HG03108 (cell line): ENCODE data around the gene RTBDN.
"Not testable (repeated sequence)": the region's sequence is repeated elsewhere in the genome, so short reads cannot be mapped to it uniquely, and the experiment has no call there.

Source experiments
- ATAC-seq: cut with Tn5 transposase; IDR thresholded peaks from one replicate; pipeline ENCODE4 v1.9.1; 2021; ENCODE audit warnings: moderate library complexity; ENCODE audit not compliant: unreplicated experiment

RTBDN gene

DNA sequence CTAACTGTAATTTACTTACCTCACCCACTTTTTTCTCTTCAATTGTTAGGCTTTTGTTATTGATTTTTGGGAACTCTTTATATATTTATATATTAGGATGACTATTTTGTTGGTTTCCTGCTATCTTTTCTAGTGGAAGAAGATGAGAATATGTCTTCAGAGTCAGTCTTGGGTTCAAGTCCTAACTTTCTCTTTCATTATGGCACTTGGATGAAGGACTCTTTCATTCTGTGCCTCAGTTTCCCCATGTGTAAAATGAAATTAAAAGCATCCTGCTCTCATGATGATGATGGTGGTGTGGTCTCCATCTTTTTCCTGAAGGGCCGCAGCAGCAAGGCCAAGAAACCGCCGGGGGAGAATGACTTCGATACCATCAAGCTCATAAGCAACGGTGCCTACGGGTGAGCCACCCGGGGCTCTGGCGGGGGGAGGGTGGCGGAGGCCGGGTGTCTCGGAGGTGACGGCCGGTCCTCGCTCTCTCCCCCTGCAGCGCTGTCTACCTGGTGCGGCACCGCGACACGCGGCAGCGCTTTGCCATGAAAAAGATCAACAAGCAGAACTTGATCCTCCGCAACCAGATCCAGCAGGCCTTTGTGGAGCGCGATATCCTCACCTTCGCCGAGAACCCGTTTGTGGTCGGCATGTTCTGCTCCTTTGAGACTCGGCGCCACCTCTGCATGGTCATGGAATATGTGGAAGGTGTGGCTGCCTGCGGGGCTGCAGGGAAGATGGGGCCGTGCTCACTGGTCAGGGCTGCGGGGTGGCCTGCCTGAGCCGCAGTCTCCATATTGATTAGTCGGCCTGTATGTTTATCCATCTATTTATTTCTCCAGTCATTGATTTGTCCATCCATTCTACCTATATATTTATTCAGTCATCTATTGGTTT lies 23.9 kb upstream of the RTBDN start:
- no peak for ATAC-seq

DNA sequence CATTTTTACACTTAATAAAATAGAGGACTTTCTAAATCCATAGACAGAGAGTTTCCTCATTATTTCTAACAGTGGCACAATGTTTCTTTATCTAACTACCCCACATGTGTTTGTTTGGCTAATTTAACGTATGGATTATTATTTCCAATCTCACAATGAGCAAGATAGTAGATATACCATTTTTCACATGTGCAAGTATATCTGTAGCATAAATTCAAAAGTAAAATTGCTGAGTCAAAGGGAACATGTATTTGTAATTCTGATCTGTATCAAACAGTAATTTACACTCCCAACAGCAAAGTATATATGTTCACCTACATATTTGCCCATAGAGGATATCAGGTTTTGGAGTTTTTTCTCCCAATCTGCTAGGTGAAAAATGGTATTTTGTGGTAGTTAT lies 22.3 kb upstream of the RTBDN start:
- ATAC-seq, result no peak

DNA sequence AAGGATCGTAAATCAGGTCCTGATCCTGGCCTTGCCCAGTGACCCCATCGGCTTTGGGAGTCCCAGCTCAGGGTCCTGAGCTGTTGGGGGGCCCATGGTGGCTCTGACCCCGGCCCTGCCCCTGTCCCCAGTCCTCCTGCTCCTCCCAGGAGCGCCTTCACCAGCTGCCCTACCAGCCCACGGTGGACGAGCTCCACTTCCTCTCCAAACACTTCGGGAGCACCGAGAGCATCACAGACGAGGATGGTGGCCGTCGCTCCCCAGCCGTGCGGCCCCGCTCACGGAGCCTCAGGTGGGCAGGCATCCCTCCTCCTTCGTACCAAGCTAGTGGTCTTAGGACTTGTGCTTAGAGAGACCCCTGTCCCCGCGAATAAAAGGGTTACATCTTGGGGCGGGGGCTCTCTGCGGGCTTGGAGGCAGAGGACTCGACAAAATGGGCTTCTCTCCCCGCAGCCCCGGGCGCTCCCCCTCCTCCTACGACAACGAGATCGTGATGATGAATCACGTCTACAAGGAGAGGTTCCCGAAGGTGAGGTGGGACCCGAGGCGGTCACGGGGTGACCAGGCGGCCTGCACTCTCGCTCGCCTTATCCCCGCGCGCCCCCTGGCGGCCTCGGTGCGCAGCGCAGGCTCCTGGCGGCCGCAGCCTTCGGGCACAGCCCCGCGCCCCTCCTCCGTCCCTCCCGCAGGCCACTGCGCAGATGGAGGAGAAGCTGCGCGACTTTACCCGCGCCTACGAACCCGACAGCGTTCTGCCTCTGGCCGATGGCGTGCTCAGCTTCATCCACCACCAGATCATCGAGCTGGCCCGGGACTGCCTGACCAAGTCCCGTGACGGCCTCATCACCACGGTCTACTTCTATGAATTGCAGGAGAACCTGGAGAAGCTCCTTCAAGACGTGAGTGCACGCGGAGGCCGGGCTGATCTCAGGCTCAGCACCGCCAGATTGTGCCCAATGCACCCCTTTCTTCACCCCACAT lies 13.1 kb upstream of the RTBDN start:
- ATAC-seq, result no peak

DNA sequence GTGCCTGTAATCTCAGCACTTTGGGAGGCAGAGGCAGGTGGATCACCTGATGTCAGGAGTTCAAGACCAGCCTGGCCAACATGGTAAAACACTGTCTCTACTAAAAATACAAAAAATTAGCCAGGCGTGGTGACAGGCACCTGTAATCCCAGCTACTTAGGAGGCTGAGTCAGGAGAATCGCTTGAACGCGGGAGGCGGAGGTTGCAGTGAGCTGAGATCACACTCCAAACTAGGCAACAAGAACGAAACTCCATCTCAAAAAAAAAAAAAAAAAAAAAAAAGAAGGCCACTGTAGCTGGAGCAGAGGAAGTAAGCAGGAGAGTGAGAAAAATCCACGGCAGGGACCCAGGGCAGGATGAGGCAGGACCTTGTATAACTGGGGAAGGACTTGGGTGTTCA lies 12.2 kb upstream of the RTBDN start:
- ATAC-seq, result not testable (repeated sequence)

DNA sequence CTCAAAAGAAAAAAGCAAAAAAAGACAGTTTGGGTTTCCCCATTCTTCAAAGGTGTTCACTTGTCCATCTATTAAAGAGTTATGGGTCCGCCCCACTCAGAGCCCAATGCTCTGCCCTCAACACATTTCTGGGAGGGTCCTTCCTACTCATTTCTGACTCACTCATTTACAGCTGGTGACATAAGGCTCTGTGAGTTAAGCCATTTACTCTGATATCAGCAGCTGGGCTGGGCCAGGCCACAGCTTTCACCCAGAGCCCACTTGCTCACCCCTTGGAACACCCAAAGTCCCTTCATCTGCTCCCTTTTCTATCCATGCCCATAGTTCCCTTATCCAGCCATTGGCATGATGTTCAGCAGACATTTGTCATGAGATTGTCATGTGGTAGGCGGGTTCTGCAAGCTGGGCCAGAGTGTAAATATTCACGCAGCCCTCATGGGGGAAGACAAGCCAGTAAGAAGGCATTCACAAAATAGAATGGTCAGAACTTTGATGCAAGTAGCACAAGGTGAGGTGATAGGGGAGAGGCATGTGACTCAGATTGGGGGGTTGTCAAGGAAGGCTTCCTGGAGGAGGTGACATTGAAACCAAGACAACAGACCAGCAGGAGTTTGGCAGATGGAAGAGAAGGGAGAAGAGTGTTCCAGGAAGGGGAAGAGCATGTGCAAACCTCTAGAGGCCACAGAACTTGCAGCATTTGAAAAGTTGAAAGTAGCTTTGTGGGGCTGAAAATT lies 9.8 kb upstream of the RTBDN start:
- no peak for ATAC-seq

DNA sequence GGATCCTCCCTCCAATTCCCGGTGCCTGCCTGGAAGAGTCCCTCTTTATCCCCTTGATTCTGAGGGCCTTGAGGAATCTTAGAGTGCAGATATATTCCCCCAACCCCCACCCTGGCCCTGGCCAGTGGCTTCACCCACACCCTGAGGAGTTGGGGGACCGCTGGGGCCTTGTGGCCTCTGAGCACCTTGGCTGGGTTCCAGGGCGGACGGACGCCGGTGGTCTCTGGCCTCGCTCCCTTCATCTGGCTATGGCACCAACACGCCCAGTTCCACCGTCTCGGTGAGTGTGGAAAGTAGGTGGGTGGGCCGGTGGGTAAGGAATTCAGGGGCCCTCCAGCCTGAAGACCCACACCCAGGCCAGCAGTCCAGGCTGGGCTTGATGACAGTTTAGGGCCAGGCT lies 8.9 kb upstream of the RTBDN start:
- no peak for ATAC-seq

DNA sequence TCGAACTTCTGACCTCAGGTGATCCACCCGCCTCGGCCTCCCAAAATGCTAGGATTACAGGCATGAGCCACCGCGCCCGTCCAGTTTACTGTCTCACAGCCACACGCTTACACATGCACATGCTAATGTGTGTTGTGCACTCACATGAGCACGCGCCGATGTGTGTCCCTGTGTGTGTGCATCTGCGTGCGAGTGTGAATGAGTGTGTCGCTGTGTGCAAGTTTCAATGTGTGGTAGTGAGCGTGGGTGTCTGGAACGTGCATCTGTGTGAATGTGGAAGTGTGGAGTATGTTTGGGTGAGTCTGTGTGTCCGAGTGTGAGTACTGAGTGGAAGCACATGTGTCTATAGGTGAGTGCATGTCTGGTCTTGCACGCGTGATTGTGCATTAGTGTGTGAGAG lies 8.1 kb upstream of the RTBDN start:
- ATAC-seq, result no peak

DNA sequence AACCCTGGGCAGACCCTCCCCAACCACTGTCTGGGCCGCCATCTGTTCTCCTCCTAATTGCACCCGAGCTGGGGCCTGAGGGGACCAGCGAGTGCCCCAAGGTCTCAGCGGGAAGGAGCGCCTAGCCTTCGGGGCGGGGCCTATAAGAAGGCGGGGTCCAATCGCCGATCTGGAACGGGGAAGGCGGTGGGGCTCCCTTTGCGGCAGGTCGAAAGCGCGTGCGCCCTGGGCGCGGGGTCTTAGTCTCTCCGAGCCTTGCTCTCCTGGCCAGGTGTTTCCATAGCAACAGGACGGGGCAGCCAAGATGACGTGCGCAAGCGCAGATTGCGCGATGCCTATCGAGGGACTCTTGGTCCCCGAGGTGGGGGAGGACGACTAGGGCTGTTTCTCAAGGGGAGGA lies 6.7 kb upstream of the RTBDN start:
- no peak for ATAC-seq

DNA sequence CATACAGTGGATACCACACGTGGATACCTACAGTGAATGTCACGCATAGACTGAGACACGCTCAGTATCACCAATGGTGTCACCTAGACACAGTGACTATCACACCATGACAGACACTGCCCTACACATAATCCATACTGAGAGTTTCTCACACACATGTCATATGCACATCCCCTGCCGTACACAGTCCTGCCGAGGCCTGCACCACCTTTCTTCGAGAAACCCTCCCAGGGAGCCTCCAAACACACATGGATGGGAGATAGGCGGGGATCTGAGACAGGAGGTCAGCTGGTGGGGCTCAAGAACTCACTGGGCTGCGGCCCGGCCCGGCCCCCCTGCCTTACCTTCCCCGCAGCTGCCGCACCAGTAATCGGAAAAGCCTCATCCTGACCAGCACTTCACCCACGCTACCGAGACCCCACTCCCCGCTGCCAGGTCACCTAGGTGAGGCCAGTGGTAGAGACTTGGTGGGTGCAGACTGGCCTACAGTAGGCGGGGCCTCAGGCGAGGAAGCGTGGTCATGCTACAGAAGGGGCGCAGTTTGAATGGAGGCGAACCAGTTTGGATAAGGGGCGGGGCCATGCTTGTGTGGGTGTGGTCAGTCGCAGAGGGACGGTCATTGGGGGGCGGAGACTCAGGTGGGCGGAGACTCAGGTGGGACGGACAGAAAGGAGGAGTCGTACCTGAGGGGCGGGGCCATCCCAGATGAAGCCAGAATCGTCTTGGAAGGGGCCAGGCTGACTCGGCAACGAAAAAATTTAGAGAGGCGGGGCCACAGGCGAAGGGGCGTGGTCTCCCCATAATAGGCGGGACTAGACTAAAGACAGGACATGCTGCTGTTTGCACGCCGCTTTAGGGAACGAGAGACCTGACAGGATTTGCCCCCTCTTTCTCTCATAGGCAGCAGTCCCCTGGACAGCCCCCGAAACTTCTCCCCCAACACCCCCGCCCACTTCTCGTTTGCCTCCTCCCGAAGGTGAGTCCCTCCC lies 6.0 kb upstream of the RTBDN start:
- no peak for ATAC-seq

DNA sequence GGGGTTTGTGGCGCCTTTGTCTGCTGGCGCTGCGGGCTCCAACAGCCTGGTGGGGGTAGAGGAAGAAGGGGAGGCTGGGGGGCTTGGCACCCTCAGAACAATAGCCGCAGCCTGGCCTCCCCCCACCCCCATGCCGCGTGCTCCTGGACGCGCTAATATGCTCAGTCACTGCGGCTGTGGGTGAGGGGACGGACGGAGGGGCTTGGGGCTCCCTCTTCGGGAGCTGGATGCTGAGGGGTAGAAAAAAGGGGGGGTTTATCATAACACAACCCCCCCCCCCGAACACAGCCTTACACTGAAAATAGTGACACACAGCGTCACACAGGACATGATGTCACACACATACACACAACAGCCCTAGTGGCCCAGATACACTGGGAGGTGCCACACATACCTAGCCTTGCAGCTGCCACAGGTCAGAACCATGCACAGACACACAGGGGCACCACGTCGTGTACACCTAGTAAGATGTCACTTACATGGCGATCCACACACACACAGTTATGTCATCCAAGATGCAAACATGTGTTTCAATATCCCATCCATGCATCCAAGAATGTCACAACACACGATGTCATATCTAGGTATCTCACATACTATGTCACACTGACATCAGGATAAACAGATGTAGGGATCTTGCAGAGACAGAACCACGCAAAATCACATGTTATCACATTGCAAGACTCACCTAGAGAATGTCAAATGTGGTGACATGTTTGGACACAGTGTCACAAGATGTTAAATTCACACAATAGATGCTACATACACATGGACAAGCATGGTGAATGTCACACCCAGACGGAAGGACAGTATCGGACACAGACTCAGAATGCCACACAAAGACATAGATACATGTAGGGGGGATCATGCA lies 4.7 kb upstream of the RTBDN start:
- no peak for ATAC-seq

DNA sequence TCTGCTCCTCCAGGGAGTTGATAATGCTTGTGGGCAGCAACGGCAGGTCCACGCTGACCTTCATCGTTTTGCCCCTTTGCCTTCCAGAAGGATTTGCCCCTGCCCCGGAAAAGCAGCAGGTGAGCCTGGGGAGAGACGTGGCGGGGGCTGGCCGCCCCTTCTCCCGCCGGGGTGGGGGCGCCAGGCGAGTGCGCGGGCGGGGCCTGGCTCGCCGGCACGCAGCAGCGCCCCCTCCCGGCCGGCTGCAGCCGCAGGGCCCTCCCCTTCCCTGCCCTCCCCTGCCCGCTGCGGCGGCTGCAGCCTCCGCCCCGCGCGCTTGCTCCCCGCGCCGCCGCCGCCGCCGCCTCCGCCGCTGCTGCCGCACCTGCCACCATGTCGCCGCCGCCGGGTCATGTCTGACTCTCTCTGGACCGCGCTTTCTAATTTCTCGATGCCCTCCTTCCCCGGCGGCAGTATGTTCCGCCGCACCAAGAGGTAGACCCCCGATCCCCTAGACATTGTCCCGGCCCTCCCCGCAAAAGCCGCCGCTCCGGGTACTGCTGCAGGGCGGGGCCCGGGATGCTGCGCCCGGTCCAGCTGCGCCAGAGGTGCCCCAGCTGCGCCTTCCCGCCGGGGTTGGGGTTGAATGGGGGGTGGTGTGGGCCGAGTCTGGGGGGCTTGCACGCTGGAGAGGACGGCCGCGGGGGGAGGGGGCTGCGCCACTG lies 4.0 kb upstream of the RTBDN start, which contains the start of gene MAST1:
Gene MAST1 (plus strand): TSS at position 334 of the 704 bp plus-strand sequence. CDS start 58 bp downstream, at position 392.
- no peak for ATAC-seq

DNA sequence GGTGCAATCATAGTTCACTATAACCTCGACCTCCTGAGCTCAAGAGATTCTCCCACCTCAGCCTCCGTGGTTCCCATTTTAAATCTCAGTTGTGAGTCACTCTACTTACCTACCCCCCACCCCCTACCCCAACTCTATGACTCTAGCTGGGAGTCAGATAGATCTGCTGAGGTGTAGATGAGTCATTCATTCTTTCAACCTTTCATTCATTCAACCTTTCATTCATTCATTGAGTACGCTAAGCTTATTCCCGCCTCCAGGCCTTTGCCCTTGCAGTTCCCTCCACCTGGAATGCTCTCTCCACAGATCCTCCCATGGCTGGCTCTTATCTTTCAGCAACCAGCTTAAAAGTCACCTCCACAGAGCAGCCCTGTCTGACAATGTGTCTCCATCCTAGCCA lies 2.8 kb upstream of the RTBDN start:
- no peak for ATAC-seq

DNA sequence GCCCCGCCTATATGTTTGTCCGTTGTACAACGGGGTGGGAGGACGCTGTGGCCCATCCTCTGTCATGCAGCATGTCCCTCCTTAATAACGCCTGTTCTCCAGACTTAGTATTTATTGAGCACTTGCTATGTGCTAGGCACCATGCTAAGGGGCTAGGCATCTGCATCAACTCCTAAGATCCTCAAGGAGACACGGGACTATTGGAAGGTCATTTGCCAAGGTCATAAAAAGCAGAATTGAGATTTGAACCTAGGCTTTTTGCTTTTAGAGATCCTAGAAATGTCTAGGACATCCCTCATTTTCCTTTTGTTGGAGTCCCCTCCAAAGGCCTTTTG lies 2.1 kb upstream of the RTBDN start:
- ATAC-seq, result no peak

DNA sequence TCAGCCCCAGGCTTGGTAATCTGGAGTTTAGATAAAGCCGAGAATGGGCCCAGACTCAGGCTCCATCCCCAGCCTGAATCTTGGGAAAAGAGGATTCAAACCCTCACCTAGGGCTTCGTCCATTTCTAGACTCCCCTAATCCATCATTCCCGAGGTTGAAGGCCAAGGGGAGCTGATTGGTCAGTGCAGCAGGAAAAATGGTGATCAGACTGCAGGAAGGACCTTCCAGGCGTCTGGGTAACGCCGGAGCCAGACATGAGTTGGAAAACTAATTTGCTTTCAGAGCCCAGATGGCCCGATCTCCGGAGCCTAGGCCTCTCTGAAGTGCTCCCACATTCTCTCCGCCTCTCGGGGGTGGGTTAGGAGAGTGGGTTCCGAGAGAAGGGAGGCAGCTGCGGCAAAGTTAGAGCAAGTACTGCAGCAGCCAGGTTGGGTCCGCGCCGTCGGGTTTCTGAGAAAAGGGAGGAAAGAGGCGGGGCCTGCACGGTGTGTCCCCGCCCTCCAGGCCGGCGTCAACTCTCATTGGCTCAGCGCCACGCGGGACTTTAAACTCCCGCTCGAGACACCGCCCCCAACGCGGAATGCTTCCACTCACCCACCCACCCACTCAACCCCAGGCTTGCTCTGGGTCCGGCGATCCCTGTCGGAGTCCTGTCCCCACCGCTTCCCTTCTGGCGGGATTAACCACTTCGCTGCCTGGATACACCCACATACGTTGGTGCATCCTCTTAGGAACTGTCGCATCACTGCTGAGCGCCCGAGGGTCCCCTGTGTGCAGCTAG lies 788 bp upstream of the RTBDN start:
- no peak for ATAC-seq

DNA sequence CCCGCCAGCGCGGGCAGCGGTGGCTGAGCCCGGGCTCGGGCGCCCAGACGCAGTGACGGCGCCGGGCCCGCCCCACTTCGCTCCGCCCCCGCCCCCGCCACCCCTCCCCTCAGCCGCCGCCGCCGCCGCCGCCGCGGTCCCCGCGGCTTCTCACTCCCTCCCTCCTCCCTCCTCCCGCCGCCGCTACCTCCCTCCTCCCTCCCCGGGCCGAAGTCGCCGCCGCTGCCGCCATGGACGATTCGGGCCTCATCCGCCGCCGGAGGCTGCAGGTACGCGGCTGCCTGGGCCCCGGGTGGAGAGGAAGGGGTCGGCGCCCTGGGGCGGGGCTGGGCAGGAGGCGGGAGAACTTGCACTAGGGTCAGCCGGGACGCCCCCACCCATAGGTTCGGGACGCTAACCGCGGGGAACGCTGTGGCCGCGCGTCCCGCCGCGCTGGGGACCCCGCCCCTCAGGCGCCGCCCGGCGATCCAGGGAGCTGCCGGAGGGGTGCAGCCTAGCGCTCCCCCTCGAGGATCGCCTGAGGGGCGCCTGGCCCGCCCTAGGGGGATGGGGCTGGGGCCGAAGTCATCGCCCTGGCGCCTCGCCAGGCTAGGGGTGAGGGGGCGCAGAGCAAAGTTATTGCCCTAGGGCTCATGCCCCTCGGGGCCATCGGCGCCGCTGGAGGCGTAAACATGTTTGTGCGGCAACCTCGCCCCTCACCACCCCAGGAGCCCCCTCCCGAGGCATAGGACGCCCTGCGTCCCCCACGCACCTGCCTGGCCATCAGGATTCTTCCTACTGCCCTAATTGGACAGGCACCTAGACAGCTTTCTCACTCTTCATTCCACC lies 427 bp downstream of the RTBDN start:
- no peak for ATAC-seq

DNA sequence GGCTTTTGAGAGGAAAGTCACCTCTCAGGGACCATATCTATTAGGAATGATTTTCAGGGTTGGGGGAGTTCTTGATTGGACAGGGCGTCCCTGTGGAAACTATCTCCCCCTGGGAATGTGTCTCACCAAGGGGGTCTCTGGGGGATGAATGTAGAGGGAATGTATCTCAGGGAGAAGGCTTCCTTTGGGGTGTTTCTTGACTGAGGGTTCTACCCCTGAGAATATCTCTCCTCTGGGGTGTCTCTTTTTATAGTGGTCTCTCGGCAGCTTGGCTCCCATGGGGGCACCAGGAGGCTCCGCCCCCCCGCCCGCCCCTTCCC lies 1.0 kb downstream of the RTBDN start:
- ATAC-seq, result no peak

DNA sequence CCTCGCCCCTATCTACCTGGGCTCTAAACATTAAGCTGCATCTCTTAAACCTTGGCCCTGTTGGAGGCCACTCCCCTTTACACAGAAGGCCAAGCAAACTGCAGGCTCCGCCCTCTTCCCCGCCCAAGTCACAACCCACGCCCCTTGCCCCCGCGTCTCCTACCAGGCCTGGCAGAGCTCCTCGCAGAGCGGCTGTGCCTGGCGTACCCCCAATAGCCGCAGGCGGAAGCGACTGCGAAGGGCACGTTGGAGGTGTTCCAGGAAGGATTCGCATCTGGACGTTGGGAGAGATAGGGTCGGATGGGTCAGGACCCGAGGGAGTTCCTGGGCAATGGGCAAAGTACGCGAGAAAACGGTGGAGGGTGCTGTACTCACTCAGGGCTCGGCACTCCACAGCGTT lies 5.9 kb downstream of the RTBDN start:
- ATAC-seq, result no peak
